Measurements from ENCODE around the gene HOXC9.

DNA sequence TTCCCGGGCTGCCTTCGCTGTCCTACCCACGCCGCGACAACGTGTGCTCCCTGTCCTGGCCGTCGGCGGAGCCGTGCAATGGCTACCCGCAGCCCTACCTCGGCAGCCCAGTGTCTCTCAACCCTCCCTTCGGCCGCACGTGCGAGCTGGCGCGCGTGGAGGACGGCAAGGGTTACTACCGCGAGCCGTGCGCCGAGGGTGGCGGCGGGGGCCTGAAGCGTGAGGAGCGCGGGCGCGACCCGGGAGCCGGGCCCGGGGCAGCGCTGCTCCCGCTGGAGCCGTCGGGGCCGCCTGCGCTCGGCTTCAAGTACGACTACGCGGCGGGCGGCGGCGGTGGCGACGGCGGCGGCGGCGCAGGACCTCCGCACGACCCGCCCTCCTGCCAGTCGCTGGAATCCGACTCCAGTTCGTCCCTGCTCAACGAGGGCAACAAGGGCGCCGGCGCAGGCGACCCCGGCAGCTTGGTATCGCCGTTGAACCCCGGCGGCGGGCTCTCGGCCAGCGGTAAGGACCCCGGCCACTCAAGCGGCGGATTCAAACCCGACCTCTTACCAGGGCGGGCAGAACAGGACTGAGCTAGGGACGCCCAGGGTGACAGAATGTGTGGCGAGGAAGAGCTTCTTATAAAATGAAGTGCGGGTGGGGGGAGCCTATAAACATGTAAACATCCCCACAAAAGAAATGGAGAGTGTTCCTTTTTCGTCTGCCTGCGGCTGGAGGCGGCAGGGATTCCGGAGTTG lies 44.8 kb upstream of the HOXC9 start:
- TF ChIP-seq POLR2AphosphoS5 (IDR thresholded peaks at IDR 0.05) (no peak), CTCF (IDR thresholded peaks at IDR 0.05) (no peak), POLR2A (IDR thresholded peaks at IDR 0.05) (no peak), EP300 (IDR thresholded peaks at IDR 0.05) (no peak)

Measured in stomach (tissue), 4 donors.